Measurements from ENCODE around the gene TECPR2. TPM values are rescaled to one million over a fixed set of nuclear protein-coding genes. Genes with fewer than 3 reads are reported as not detected.
"Not testable (repeated sequence)": the region's sequence is repeated elsewhere in the genome, so short reads cannot be mapped to it uniquely, and the experiment has no call there.

TECPR2 gene
- total and polyA plus RNA-seq, 5 experiments from 2014 or later: 3.3 to 11.8 (median 5.4) TPM

DNA sequence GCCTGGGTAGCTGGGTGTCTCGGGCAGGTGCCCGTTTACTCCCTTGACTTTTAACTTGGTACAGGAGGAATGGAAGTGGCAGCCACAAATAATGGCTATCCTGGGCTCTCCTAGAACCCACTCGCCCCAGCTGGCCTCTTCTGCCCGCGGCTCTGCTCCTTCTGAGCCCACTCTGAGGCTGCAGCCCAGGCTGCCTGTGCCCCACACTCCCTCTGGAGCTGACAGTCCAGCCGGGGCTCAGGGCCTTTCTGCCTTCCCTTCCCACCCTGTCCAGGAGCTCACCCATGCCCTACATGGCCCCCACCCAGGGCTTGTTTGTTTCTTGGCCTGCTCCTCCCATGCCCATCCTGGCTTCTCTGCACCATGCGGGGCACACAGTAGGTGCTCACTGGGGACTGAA, 27.6 kb upstream of the TECPR2 start:
- POLR2A ChIA-PET: no interaction called here
- H3K27ac Mint-ChIP-seq: peak overlapping the region in 1 of 10 donors; percentile 48
- ATAC-seq: no peak
- no peak overlapping the region for H3K4me3 Mint-ChIP-seq
- peaks cover 0 to 62% (median 10%) of the 10 kb centered on the region in 3 donors for H3K36me3 Mint-ChIP-seq
- no peaks in the 10 kb centered on the region for H3K27me3 Mint-ChIP-seq
- peaks cover 0 to 8% (median 0%) of the 10 kb centered on the region in 4 donors for H3K4me1 Mint-ChIP-seq
- DNase-seq: no peak
- no peaks in the 10 kb centered on the region for H3K9me3 Mint-ChIP-seq

GRCh38 chr14:102338724-102339123, 24.0 kb upstream of the TECPR2 start:
- no peak for ATAC-seq
- peaks cover 0 to 3% (median 0%) of the 10 kb centered on the region in 4 donors for H3K4me1 Mint-ChIP-seq
- no peaks in the 10 kb centered on the region for H3K27me3 Mint-ChIP-seq
- H3K36me3 Mint-ChIP-seq: peaks cover 0 to 78% (median 6%) of the 10 kb centered on the region in 3 donors
- H3K27ac Mint-ChIP-seq: no peak overlapping the region
- no peak for DNase-seq
- POLR2A ChIA-PET: no interaction called here
- H3K9me3 Mint-ChIP-seq: no peaks in the 10 kb centered on the region
- no peak overlapping the region for H3K4me3 Mint-ChIP-seq

GRCh38 chr14:102341566-102341965, 21.2 kb upstream of the TECPR2 start:
- no peak for DNase-seq
- H3K36me3 Mint-ChIP-seq: peaks cover 0 to 81% (median 7%) of the 10 kb centered on the region in 3 donors
- POLR2A ChIA-PET: no interaction called here
- no peaks in the 10 kb centered on the region for H3K9me3 Mint-ChIP-seq
- H3K27ac Mint-ChIP-seq: peak overlapping the region in 1 of 10 donors; percentile 9
- no peaks in the 10 kb centered on the region for H3K27me3 Mint-ChIP-seq
- no peak overlapping the region for H3K4me3 Mint-ChIP-seq
- ATAC-seq: no peak
- H3K4me1 Mint-ChIP-seq: no peaks in the 10 kb centered on the region

GRCh38 chr14:102342238-102342637, 20.5 kb upstream of the TECPR2 start:
- Mint-ChIP-seq H3K36me3 (peaks cover 0 to 81% (median 8%) of the 10 kb centered on the region in 3 donors), H3K4me3 (no peak overlapping the region), H3K4me1 (no peaks in the 10 kb centered on the region), H3K27me3 (no peaks in the 10 kb centered on the region), H3K27ac (no peak overlapping the region), H3K9me3 (no peaks in the 10 kb centered on the region)
- POLR2A ChIA-PET: no interaction called here
- DNase-seq (no peak), ATAC-seq (no peak)

DNA sequence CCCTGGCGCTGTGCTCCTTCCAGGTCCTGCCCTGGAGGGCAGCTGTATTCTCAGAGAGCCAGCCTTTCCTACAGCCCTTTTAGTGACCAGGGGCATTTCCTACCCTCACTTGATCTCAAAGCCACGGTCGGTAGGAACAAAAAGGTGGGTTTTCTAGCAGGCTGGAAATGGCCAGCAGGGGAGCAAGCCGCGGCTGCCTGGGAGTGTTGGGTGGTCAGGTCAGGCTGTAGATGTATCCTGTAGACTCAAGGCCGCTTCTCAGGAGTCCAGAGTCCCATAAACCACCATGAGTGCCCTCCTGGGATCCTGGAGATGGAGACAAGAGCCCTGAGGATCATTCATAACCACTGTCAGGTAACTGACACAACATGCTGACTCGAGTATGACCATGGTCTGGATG, 18.7 kb upstream of the TECPR2 start:
- Mint-ChIP-seq H3K9me3 (no peaks in the 10 kb centered on the region), H3K4me3 (no peak overlapping the region), H3K27me3 (no peaks in the 10 kb centered on the region), H3K27ac (no peak overlapping the region), H3K4me1 (no peaks in the 10 kb centered on the region), H3K36me3 (peaks cover 0 to 81% (median 19%) of the 10 kb centered on the region in 3 donors)
- ATAC-seq (no peak), DNase-seq (no peak)
- POLR2A ChIA-PET: no interaction called here

GRCh38 chr14:102344485-102344884, 18.3 kb upstream of the TECPR2 start:
- DNase-seq (no peak), ATAC-seq (no peak)
- peak overlapping the region in 3 of 10 donors; percentile 5 to 87 (median 20) for H3K27ac Mint-ChIP-seq
- POLR2A ChIA-PET: no interaction called here
- H3K27me3 Mint-ChIP-seq: no peaks in the 10 kb centered on the region
- no peaks in the 10 kb centered on the region for H3K4me1 Mint-ChIP-seq
- no peak overlapping the region for H3K4me3 Mint-ChIP-seq
- H3K9me3 Mint-ChIP-seq: no peaks in the 10 kb centered on the region
- peaks cover 0 to 83% (median 19%) of the 10 kb centered on the region in 3 donors for H3K36me3 Mint-ChIP-seq

DNA sequence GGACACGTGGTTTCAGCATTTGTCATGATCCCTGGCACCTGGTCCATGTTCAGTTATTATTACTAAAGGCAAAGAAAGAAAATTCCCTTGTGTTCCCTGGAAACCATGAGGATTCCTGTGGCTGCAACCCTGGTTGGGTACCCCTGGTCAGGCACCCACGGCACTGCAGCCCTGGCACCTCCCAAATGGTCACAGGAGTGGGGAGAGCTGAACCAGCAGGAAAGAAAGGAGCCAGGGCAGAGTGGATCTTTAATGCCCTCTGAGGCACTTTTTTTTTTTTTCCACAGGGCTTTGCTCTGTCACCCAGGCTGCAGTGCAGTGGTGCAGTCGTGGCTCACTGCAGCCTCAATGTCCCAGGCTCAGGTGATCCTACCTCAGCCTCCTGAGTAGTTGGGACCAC, 17.5 kb upstream of the TECPR2 start:
- POLR2A ChIA-PET: no interaction called here
- ATAC-seq: no peak
- Mint-ChIP-seq H3K36me3 (peaks cover 0 to 90% (median 25%) of the 10 kb centered on the region in 3 donors), H3K27ac (peak overlapping the region in 4 of 10 donors; percentile 24 to 87 (median 50)), H3K4me3 (no peak overlapping the region), H3K9me3 (no peaks in the 10 kb centered on the region), H3K4me1 (peaks cover 0 to 1% (median 0%) of the 10 kb centered on the region in 4 donors), H3K27me3 (no peaks in the 10 kb centered on the region)
- DNase-seq: no peak

DNA sequence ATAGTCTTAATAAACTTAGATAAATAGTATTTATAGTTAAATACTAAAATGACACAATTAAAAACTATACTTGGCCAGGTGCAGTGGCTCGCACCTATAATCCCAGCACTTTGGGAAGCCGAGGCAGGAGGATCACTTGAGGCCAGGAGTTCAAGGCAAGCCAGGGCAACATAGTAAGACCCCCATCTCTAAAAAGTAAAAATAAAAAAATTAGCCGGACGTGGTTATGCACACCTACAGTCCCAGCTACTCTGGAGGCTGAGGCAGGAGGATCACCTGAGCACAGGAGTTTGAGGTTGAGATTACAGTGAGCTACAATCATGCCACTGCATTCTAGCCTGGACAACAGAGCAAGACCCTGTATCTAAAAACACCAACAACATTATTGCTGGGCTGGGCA, 16.1 kb upstream of the TECPR2 start:
- Mint-ChIP-seq H3K4me1 (peaks cover 0 to 1% (median 0%) of the 10 kb centered on the region in 4 donors), H3K27me3 (no peaks in the 10 kb centered on the region), H3K4me3 (no peak overlapping the region), H3K36me3 (peaks cover 0 to 89% (median 29%) of the 10 kb centered on the region in 3 donors), H3K9me3 (no peaks in the 10 kb centered on the region), H3K27ac (peak overlapping the region in 1 of 10 donors; percentile 11)
- DNase-seq (no peak), ATAC-seq (no peak)
- POLR2A ChIA-PET: no interaction called here

DNA sequence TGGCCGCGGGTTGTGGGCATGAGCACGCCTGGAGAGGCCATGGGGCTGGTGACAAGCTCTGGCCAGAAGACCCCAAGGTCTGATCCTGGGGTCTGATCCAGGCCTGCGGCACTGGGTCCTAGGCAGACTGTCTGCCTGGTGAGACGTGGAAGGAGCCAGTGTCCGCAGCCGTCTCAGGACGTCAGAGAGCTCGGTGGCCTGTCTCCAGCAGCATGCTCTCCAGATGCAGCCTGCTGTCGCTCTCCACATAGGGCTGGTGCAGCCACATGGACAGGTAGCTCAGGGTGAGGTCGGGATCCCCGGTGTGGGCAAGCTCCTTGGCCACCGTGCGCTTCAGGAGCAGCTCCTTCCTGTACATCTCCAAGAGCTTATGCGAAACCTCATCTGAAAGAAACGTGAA, 14.4 kb upstream of the TECPR2 start:
- H3K36me3 Mint-ChIP-seq: peaks cover 0 to 90% (median 29%) of the 10 kb centered on the region in 3 donors
- no peak overlapping the region for H3K4me3 Mint-ChIP-seq
- ATAC-seq (no peak), DNase-seq (no peak)
- peaks cover 0 to 9% (median 2%) of the 10 kb centered on the region in 4 donors for H3K4me1 Mint-ChIP-seq
- peak overlapping the region in 1 of 10 donors; percentile 66 for H3K27ac Mint-ChIP-seq
- no peaks in the 10 kb centered on the region for H3K27me3 Mint-ChIP-seq
- no peaks in the 10 kb centered on the region for H3K9me3 Mint-ChIP-seq
- POLR2A ChIA-PET: interaction anchor here (1.0 kb wide), 1 partner anchor 28 kb away, joined by 3 read pairs; no protein-coding TSS in a partner anchor

GRCh38 chr14:102351023-102351422, 11.7 kb upstream of the TECPR2 start:
- H3K27me3 Mint-ChIP-seq: no peaks in the 10 kb centered on the region

DNA sequence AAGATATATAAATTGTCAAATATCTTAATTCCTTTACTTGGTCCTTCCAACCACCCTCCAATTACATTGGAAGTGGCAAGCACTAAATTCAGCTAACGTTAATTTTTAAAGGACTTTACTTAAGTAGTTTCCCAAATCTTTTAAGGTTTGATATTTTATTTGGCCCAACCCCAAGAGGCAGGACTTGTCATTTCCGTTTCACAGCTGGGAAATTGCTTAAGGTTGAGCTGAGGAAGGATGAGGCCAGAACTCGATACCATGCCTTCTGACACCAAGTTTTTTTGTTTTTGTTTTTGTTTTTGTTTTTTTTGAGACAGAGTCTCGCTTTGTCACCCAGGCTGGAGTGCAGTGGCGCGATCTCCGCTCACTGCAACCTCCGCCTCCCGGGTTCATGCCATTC, 11.1 kb upstream of the TECPR2 start:
- not testable (repeated sequence) for H3K4me3 Mint-ChIP-seq, H3K9me3 Mint-ChIP-seq, ATAC-seq, H3K27ac Mint-ChIP-seq, H3K27me3 Mint-ChIP-seq, DNase-seq
- Mint-ChIP-seq H3K4me1 (peaks cover 0 to 12% (median 2%) of the 10 kb centered on the region in 4 donors), H3K36me3 (peaks cover 0 to 92% (median 44%) of the 10 kb centered on the region in 3 donors)
- POLR2A ChIA-PET: interaction anchor here (0.6 kb wide), 1 partner anchor 84 kb away, joined by 3 read pairs; no protein-coding TSS in a partner anchor

More at GRCh38 chr14:102351023-102351422, 11.7 kb upstream of the TECPR2 start:
- DNase-seq (no peak), ATAC-seq (no peak)
- peaks cover 0 to 92% (median 40%) of the 10 kb centered on the region in 3 donors for H3K36me3 Mint-ChIP-seq
- H3K9me3 Mint-ChIP-seq: no peaks in the 10 kb centered on the region
- peak overlapping the region in 1 of 10 donors; percentile 22 for H3K27ac Mint-ChIP-seq
- H3K4me1 Mint-ChIP-seq: peaks cover 0 to 11% (median 2%) of the 10 kb centered on the region in 4 donors
- no peak overlapping the region for H3K4me3 Mint-ChIP-seq
- POLR2A ChIA-PET: interaction anchor here (0.6 kb wide), 2 partner anchors 83 to 92 kb away, joined by 3 read pairs; no protein-coding TSS in a partner anchor

GRCh38 chr14:102352213-102352612, 10.5 kb upstream of the TECPR2 start:
- no peak for DNase-seq
- H3K4me1 Mint-ChIP-seq: peaks cover 0 to 17% (median 3%) of the 10 kb centered on the region in 4 donors
- no peak for ATAC-seq
- peak overlapping the region in 1 of 10 donors; percentile 27 for H3K27ac Mint-ChIP-seq
- H3K36me3 Mint-ChIP-seq: peaks cover 0 to 92% (median 42%) of the 10 kb centered on the region in 3 donors
- H3K9me3 Mint-ChIP-seq: no peaks in the 10 kb centered on the region
- no peaks in the 10 kb centered on the region for H3K27me3 Mint-ChIP-seq
- H3K4me3 Mint-ChIP-seq: no peak overlapping the region
- POLR2A ChIA-PET: no interaction called here

DNA sequence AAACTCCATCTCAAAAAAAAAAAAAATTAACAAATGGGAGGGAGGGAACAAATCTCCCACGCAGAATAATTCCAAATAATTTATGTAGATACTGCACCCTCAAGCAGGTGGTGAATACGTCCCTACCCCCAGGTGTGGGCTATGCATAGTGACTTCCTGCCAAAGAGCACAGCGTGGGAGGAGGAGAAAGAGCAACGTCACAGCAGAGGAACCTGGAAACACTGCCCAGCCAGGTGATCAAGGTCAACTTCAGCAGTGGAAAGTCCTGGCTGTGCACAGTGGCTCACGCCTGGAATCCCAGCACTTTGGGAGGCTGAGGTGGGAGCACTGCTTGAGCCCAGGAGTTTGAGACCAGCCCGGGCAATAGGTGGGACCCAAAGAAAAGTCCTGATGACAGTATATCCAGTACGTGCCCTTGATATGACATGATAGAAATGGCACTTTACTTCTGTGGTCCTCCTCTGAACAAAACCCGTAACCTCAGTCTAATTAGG, 9.6 kb upstream of the TECPR2 start:
- Mint-ChIP-seq H3K27me3 (no peaks in the 10 kb centered on the region), H3K36me3 (peaks cover 0 to 94% (median 40%) of the 10 kb centered on the region in 3 donors)
- POLR2A ChIA-PET: no interaction called here

More for the DNA sequence above, 9.6 kb upstream of the TECPR2 start:
- DNase-seq (no peak), ATAC-seq (no peak)
- H3K4me1 Mint-ChIP-seq: peaks cover 0 to 23% (median 4%) of the 10 kb centered on the region in 4 donors
- no peak overlapping the region for H3K27ac Mint-ChIP-seq
- no peaks in the 10 kb centered on the region for H3K9me3 Mint-ChIP-seq
- no peak overlapping the region for H3K4me3 Mint-ChIP-seq

Data from naive thymus-derived CD8-positive, alpha-beta T cell (primary cell).